T-helper 2 cell treated with Interferon-gamma antibody and Interleukin-4, amounts not matched to agents 5 μg/mL and 100 μg/mL, for 36 hours (primary cell): ENCODE measurements around the gene PCDHGB6.
"Not testable (repeated sequence)": the region's sequence is repeated elsewhere in the genome, so short reads cannot be mapped to it uniquely, and the experiment has no call there.

Experiments used
- DNase-seq: peaks from one replicate; pipeline ENCODE4 v3.0.0; 2021; ENCODE audit warnings: low spot score
- H3K27ac Mint-ChIP-seq: one replicate; pipeline ENCODE4 v1.8.0; 2021; ENCODE audit warnings: mild to moderate bottlenecking, mixed read lengths
- H3K27me3 Mint-ChIP-seq: one replicate; pipeline ENCODE4 v1.8.0; 2021; ENCODE audit warnings: low read depth, mixed read lengths
- H3K36me3 Mint-ChIP-seq: one replicate; pipeline ENCODE4 v1.8.0; 2021; ENCODE audit warnings: low read depth, mixed read lengths
- H3K4me1 Mint-ChIP-seq: one replicate; pipeline ENCODE4 v1.8.0; 2021; ENCODE audit warnings: low read depth, mixed read lengths
- H3K4me3 Mint-ChIP-seq: one replicate; pipeline ENCODE4 v1.8.0; 2022; ENCODE audit warnings: mild to moderate bottlenecking, moderate library complexity, mixed read lengths
- H3K9me3 Mint-ChIP-seq: one replicate; pipeline ENCODE4 v1.8.0; 2021; ENCODE audit warnings: mixed read lengths

The PCDHGB6 gene

DNA sequence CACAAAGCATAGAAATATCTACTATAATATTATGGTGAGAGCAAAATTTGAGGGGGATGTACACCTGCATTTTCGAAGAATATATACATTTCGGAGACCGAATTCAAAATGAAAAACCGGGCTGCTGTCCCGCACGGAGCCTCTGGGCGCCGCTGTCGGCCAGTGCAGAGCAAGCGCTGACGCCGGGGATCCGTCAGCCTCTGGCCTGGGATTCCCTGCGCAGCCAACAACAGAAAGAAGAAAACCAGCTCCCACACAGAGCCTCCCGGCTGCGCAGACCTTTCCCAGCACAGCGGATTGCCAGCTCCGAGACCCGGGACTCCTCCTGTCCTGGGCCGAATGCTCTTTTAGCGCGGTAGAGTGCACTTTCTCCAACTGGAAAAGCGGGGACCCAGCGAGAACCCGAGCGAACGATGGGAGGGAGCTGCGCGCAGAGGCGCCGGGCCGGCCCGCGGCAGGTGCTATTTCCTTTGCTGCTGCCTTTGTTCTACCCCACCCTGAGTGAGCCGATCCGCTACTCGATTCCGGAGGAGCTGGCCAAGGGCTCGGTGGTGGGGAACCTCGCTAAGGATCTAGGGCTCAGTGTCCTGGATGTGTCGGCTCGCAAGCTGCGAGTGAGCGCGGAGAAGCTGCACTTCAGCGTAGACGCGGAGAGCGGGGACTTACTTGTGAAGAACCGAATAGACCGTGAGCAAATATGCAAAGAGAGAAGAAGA, at the start of gene PCDHGB6:
Gene PCDHGB6, plus strand, starts transcription at position 232 of the 716 bp plus-strand sequence. Its CDS starts 182 bp downstream, at position 414.
- Mint-ChIP-seq H3K27ac (peak within 1 kb of the TSS; percentile 43), H3K4me3 (peak within 1 kb of the TSS; percentile 71), H3K27me3 (peaks cover 46% of the 10 kb centered on the region), H3K9me3 (peaks cover 11% of the 10 kb centered on the region)
- H3K4me1 Mint-ChIP-seq, H3K36me3 Mint-ChIP-seq: not testable (repeated sequence)
- DNase-seq, result peak; percentile 32

DNA sequence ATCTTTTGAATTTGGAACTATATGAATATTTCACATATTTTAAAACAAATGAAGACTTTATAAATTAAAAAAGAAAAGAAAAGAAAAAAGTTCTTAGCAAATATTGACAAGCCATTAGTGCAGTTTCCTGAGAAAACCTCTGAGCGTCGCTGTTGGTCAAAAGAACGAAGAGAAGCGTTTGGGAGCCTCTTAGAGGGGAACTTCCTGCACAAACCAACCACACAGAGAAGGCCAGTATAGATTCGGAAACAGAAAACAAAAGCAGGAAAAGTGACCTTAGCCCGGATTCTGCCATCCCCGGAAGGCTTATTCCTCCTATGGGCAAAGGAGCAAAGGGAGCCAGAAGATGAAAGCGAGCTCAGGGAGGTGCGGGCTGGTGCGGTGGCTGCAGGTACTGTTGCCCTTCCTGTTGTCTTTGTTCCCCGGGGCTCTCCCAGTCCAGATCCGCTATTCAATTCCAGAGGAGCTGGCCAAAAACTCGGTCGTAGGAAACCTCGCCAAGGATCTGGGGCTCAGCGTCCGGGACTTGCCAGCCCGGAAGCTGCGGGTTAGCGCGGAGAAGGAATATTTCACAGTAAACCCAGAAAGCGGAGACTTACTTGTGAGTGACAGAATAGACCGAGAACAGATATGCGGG, 47.9 kb upstream of the PCDHGB6 start, which contains the start of gene PCDHGB2:
Gene PCDHGB2, plus strand, starts transcription at position 205 of the 637 bp plus-strand sequence. Its CDS starts 142 bp downstream, at position 347.
- Mint-ChIP-seq H3K27me3 (peaks cover 40% of the 10 kb centered on the region), H3K9me3 (peaks cover 36% of the 10 kb centered on the region), H3K36me3 (peaks cover 7% of the 10 kb centered on the region), H3K4me1 (peaks cover 2% of the 10 kb centered on the region), H3K4me3 (peak within 1 kb of the TSS; percentile 89), H3K27ac (peak within 1 kb of the TSS; percentile 68)
- DNase-seq, result no peak

DNA sequence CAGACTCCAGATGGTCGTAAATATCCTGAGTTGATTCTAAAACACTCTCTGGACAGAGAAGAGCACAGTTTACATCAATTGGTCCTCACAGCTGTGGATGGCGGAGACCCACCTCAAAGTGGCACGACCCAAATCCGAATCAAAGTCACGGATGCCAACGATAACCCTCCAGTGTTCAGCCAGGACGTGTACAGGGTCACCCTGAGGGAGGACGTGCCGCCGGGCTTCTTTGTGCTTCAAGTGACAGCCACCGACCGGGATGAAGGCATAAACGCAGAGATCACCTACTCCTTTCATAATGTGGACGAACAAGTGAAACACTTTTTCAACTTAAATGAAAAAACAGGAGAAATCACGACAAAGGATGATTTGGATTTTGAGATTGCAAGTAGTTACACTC, 47.1 kb upstream of the PCDHGB6 start:
- peaks cover 7% of the 10 kb centered on the region for H3K36me3 Mint-ChIP-seq
- peaks cover 44% of the 10 kb centered on the region for H3K9me3 Mint-ChIP-seq
- peaks cover 2% of the 10 kb centered on the region for H3K4me1 Mint-ChIP-seq
- peaks cover 48% of the 10 kb centered on the region for H3K27me3 Mint-ChIP-seq
- H3K27ac Mint-ChIP-seq, result no peak overlapping the region
- H3K4me3 Mint-ChIP-seq, result no peak overlapping the region
- no peak for DNase-seq

DNA sequence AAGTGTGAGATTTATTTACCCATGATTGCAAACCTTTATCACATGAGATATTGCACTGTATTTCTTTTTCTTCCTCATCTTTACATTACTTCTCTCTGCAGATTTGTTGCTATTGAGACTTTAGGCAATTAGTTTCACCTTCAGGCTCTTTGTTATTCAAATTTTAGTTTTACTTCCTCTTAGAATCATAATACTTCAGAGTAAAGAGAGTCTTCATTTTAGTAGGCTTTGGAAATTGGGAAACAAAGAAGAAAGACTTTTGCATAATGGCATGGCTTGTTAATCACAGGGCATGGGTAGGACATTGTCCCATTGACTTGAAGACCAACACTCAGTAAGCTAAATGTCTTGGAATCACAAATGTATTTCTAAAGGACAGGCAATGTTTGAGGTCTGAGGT, 45.1 kb upstream of the PCDHGB6 start:
- peaks cover 7% of the 10 kb centered on the region for H3K36me3 Mint-ChIP-seq

DNA sequence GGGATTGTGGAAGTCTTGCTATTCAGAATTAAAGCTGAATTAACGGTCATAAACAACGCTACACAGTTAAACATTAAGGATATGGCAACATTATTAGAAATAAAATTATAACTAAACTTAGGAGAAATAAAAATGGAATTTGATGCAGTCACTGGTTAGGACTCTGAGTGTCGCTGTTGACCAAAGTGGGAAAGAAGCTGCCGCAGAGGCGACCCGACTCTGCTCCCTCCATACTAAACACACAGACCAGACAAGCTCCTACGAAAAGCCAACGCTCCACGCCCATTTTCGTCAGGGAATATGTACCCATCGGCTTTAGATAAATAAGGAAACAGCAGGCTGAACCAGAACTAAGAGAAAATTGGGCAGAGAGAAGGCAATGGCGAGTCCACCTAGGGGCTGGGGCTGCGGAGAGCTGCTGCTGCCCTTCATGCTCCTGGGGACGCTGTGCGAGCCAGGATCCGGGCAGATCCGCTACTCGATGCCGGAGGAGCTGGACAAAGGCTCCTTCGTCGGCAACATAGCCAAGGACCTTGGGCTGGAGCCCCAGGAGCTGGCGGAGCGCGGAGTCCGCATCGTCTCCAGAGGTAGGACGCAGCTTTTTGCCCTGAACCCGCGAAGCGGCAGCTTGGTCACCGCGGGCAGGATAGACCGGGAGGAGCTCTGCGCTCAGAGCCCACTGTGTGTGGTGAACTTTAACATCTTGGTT, 43.7 kb upstream of the PCDHGB6 start, which contains the start of gene PCDHGA5:
Gene PCDHGA5, plus strand, starts transcription at position 211 of the 709 bp plus-strand sequence. Its CDS starts 169 bp downstream, at position 380.
- H3K4me3 Mint-ChIP-seq, result no peak within 1 kb of the TSS

More for the DNA sequence above, 45.1 kb upstream of the PCDHGB6 start:
- no peak for DNase-seq
- peaks cover 2% of the 10 kb centered on the region for H3K4me1 Mint-ChIP-seq
- no peak overlapping the region for H3K27ac Mint-ChIP-seq
- no peak overlapping the region for H3K4me3 Mint-ChIP-seq
- peaks cover 51% of the 10 kb centered on the region for H3K27me3 Mint-ChIP-seq
- peaks cover 42% of the 10 kb centered on the region for H3K9me3 Mint-ChIP-seq

DNA sequence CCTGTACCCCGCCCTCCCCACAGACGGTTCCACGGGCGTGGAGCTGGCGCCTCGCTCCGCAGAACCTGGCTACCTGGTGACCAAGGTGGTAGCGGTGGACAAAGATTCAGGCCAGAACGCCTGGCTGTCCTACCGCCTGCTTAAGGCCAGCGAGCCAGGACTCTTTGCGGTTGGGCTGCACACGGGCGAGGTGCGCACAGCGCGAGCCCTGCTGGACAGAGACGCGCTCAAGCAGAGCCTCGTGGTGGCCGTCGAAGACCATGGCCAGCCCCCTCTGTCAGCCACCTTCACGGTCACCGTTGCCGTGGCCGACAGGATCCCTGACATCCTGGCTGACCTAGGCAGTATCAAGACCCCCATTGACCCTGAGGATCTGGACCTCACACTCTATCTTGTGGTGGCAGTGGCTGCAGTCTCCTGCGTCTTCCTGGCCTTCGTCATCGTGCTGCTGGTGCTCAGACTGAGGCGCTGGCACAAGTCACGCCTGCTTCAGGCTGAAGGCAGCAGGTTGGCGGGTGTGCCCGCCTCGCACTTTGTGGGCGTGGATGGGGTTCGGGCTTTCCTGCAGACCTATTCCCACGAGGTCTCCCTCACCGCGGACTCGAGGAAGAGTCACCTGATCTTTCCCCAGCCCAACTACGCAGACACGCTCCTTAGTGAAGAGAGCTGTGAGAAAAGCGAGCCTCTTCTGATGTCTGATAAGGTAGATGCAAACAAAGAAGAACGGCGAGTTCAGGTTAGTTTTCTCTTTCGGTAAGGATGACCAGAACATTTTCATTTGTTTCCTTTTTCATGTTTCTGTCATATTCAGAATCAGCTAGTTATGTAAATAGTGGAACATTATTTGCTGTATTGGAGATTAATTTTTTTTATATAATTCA, 41.6 kb upstream of the PCDHGB6 start:
- Mint-ChIP-seq H3K36me3 (peaks cover 5% of the 10 kb centered on the region), H3K4me1 (peaks cover 2% of the 10 kb centered on the region), H3K4me3 (no peak overlapping the region), H3K27me3 (peaks cover 50% of the 10 kb centered on the region), H3K27ac (no peak overlapping the region), H3K9me3 (peaks cover 31% of the 10 kb centered on the region)
- DNase-seq, result no peak

More for the DNA sequence above, 43.7 kb upstream of the PCDHGB6 start, which contains the start of gene PCDHGA5:
- Mint-ChIP-seq H3K9me3 (peaks cover 42% of the 10 kb centered on the region), H3K27ac (no peak within 1 kb of the TSS), H3K27me3 (peaks cover 53% of the 10 kb centered on the region), H3K36me3 (peaks cover 7% of the 10 kb centered on the region), H3K4me1 (peaks cover 2% of the 10 kb centered on the region)
- no peak for DNase-seq

DNA sequence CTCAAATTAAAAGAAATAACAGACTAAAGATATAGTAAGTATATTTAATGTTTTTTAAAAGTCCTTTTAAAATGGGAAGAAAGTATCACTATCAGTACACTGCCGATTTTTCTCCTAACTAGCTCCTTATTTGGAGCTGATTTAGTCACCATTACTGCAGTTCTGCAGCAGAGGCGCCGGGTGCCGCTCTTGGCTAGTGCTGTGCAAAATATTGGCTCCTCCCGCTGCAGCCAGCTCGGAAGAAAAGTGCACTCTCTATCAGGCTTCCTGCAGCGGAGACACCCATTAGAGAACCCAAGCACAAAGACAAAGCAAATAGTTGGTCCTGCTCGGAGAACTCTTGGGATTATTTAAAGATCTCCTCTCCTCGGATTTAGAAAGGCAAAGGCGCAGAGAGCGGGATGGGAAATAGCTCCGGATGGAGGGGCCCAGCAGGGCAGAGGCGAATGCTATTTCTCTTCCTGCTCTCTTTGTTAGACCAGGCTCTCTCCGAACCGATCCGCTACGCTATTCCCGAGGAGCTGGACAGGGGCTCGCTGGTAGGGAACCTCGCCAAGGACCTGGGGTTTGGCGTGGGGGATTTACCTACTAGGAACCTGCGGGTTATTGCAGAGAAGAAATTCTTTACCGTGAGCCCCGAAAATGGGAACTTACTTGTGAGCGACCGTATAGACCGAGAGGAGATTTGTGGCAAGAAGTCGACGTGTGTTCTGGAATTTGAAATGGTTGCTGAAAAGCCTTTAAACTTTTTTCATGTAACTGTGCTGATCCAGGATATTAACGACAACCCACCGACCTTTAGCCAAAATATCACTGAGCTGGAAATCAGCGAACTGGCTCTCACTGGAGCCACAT, 37.6 kb upstream of the PCDHGB6 start, which contains the start of gene PCDHGB3:
Gene PCDHGB3, plus strand, starts transcription at position 249 of the 855 bp plus-strand sequence. Its CDS starts 153 bp downstream, at position 402.
- H3K27ac Mint-ChIP-seq, result no peak within 1 kb of the TSS
- H3K4me3 Mint-ChIP-seq, result peak within 1 kb of the TSS; percentile 83
- H3K9me3 Mint-ChIP-seq, result peaks cover 34% of the 10 kb centered on the region
- peaks cover 2% of the 10 kb centered on the region for H3K4me1 Mint-ChIP-seq
- H3K36me3 Mint-ChIP-seq, result peaks cover 1% of the 10 kb centered on the region
- H3K27me3 Mint-ChIP-seq, result peaks cover 25% of the 10 kb centered on the region
- no peak for DNase-seq

DNA sequence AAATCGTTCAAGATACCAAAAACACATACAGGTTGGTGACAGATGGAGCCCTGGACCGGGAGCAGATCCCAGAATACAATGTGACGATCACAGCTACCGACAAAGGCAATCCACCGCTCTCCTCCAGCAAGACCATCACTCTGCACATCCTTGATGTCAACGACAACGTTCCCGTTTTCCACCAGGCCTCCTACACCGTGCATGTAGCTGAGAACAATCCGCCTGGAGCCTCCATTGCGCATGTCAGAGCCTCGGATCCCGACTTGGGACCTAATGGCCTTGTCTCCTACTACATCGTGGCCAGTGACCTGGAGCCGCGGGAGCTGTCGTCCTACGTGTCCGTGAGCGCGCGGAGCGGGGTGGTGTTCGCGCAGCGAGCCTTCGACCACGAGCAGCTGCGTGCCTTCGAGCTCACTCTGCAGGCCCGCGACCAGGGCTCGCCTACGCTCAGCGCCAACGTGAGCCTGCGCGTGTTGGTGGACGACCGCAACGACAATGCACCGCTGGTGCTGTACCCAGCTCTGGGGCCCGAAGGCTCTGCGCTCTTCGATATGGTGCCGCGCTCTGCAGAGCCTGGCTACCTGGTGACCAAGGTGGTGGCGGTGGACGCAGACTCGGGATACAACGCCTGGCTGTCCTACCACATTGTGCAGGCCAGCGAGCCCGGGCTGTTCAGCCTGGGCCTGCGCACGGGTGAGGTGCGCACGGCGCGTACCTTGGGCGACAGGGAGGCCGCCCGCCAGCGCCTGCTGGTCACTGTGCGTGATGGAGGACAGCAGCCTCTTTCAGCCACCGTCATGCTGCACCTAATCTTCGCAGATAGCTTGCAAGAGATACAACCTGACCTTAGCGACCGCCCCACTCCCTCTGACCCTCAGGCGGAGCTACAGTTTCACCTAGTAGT, 36.0 kb upstream of the PCDHGB6 start:
- Mint-ChIP-seq H3K9me3 (peaks cover 34% of the 10 kb centered on the region), H3K27ac (no peak overlapping the region), H3K36me3 (peaks cover 1% of the 10 kb centered on the region), H3K4me3 (no peak overlapping the region), H3K27me3 (peaks cover 14% of the 10 kb centered on the region), H3K4me1 (peaks cover 2% of the 10 kb centered on the region)
- no peak for DNase-seq

DNA sequence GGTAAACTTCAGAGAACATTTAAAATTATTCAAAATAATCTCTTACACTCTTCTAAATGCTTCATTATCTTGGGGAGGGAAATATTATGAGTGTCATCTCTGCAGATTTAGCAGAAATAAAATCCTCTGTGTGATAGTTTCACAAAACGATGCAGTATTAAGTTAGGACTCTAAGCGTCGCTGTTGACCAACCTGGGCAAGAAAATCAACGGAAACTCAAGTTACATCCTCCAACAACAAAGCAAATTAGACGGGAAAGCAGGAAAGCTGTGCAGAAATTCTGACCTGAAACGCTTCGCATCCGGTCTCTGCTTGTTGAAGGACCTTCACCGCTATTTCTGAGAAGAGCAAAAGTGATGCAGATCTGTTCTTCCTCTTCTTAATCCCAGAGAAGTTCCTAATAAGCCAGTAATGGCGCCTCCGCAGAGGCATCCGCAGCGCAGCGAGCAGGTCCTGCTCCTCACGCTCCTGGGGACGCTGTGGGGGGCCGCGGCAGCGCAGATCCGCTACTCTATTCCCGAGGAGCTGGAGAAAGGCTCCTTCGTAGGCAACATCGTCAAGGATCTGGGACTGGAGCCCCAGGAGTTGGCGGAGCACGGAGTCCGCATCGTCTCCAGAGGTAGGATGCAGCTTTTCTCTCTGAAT, 34.0 kb upstream of the PCDHGB6 start, which contains the start of gene PCDHGA6:
Gene PCDHGA6, plus strand, starts transcription at position 219 of the 645 bp plus-strand sequence. Its CDS starts 193 bp downstream, at position 412.
- peaks cover 2% of the 10 kb centered on the region for H3K4me1 Mint-ChIP-seq
- H3K4me3 Mint-ChIP-seq, result no peak within 1 kb of the TSS
- DNase-seq, result no peak
- peaks cover 34% of the 10 kb centered on the region for H3K9me3 Mint-ChIP-seq
- peaks cover 12% of the 10 kb centered on the region for H3K27me3 Mint-ChIP-seq
- H3K27ac Mint-ChIP-seq, result no peak within 1 kb of the TSS
- H3K36me3 Mint-ChIP-seq, result peaks cover 1% of the 10 kb centered on the region

DNA sequence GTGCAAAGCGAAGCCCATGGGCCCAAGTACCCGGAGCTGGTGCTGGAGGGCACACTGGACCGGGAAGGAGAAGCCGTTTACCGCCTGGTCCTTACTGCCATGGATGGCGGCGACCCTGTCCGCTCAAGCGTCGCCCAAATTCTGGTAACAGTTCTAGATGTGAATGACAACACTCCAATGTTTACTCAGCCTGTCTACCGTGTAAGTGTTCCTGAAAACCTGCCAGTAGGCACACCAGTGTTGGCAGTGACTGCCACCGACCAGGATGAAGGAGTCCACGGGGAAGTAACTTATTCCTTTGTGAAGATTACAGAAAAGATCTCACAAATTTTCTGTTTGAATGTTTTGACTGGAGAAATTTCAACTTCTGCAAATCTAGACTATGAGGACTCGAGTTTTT, 33.2 kb upstream of the PCDHGB6 start:
- no peak for DNase-seq
- H3K36me3 Mint-ChIP-seq, result peaks cover 1% of the 10 kb centered on the region
- no peak overlapping the region for H3K4me3 Mint-ChIP-seq
- H3K27ac Mint-ChIP-seq, result no peak overlapping the region
- peaks cover 12% of the 10 kb centered on the region for H3K27me3 Mint-ChIP-seq
- peaks cover 2% of the 10 kb centered on the region for H3K4me1 Mint-ChIP-seq
- H3K9me3 Mint-ChIP-seq, result peaks cover 34% of the 10 kb centered on the region

DNA sequence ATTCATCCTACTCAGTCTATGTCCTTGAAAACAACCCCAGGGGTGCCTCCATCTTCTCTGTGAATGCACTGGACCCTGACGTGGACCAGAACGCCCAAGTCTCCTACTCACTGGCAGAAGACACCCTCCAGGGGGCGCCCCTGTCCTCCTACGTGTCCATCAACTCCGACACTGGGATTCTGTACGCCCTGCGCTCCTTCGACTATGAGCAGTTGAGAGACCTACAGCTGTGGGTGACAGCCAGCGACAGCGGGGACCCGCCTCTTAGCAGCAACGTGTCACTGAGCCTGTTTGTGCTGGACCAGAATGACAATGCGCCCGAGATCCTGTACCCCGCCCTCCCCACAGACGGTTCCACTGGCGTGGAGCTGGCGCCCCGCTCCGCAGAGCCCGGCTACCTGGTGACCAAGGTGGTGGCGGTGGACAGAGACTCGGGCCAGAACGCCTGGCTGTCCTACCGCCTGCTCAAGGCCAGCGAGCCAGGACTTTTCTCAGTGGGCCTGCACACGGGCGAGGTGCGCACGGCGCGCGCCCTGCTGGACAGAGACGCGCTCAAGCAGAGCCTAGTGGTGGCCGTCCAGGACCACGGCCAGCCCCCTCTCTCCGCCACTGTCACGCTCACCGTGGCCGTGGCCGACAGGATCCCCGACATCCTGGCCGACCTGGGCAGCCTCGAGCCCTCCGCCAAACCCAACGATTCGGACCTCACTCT, 32.2 kb upstream of the PCDHGB6 start:
- not testable (repeated sequence) for H3K27me3 Mint-ChIP-seq, H3K4me1 Mint-ChIP-seq, DNase-seq, H3K4me3 Mint-ChIP-seq, H3K36me3 Mint-ChIP-seq, H3K27ac Mint-ChIP-seq
- H3K9me3 Mint-ChIP-seq, result peaks cover 34% of the 10 kb centered on the region
